GM12878 (cell line): Measurements from ENCODE around the gene UCKL1. TPM values are rescaled to one million over a fixed set of nuclear protein-coding genes. Genes with fewer than 3 reads are reported as not detected.

Experiments used
- BRCA1 ChIP-seq: IDR thresholded peaks from 2 replicates; pipeline ENCODE4 v1.6.1; 2011; ENCODE audit warnings: low read depth, low read length, improper control_type of control experiment
- CHD2 ChIP-seq: IDR thresholded peaks from 2 replicates; pipeline ENCODE4 v1.6.1; 2011; ENCODE audit warnings: low read depth, low read length, improper control_type of control experiment, borderline replicate concordance
- CREB1 ChIP-seq: IDR thresholded peaks from 2 replicates; pipeline ENCODE4 v1.6.1; 2012; ENCODE audit warnings: low read depth, mild to moderate bottlenecking, inconsistent platforms
- EZH2 ChIP-seq: IDR thresholded peaks from 2 replicates; pipeline ENCODE4 v1.6.1; 2012; ENCODE audit warnings: low read depth, mild to moderate bottlenecking, control low read depth, inconsistent platforms, low read length, borderline replicate concordance; ENCODE audit not compliant: control insufficient read depth
- GATAD2B ChIP-seq: fragments of 450-650 bp; conservative IDR thresholded peaks from 2 replicates; pipeline ENCODE4 v1.6.1; 2017; ENCODE audit warnings: low read depth, mild to moderate bottlenecking, moderate library complexity
- HCFC1 ChIP-seq: fragments of 150-350 bp; IDR thresholded peaks from 2 replicates; pipeline ENCODE4 v1.6.1; 2014; ENCODE audit warnings: low read length
- MXI1 ChIP-seq: fragments of 150-350 bp; IDR thresholded peaks from 2 replicates; pipeline ENCODE4 v1.6.1; 2011; ENCODE audit warnings: low read depth, mild to moderate bottlenecking, inconsistent platforms, low read length, improper control_type of control experiment
- NRF1 ChIP-seq: conservative IDR thresholded peaks from 2 replicates; pipeline ENCODE4 v1.6.1; 2011; ENCODE audit warnings: mild to moderate bottlenecking, low read depth, low read length, improper control_type of control experiment
- POLR2A ChIP-seq: IDR thresholded peaks from 2 replicates; pipeline ENCODE4 v1.6.1; 2011; ENCODE audit warnings: low read depth, mild to moderate bottlenecking, low read length
- POU2F2 ChIP-seq: IDR thresholded peaks from 3 replicates; pipeline ENCODE4 v1.6.1; 2011; ENCODE audit warnings: low read depth, mild to moderate bottlenecking, low read length, borderline replicate concordance
- RELA ChIP-seq: fragments of 450-650 bp; IDR thresholded peaks from 2 replicates; pipeline ENCODE4 v1.8.0; 2014; ENCODE audit warnings: borderline replicate concordance; ENCODE audit not compliant: partially characterized antibody
- SMARCA5 ChIP-seq: fragments of 450-650 bp; IDR thresholded peaks from 2 replicates; pipeline ENCODE4 v1.6.1; 2017; ENCODE audit warnings: mild to moderate bottlenecking
- SPI1 ChIP-seq: IDR thresholded peaks from 2 replicates; pipeline ENCODE4 v1.6.1; 2011; ENCODE audit warnings: low read depth, mild to moderate bottlenecking, low read length, moderate library complexity, borderline replicate concordance; ENCODE audit not compliant: insufficient read depth
- TBL1XR1 ChIP-seq: IDR thresholded peaks from 2 replicates; pipeline ENCODE4 v1.6.1; 2012; ENCODE audit warnings: low read depth, low read length, improper control_type of control experiment
- TCF3 ChIP-seq: IDR thresholded peaks from 2 replicates; pipeline ENCODE4 v1.6.1; 2012; ENCODE audit warnings: low read depth, mild to moderate bottlenecking, low read length, borderline replicate concordance; ENCODE audit not compliant: insufficient read depth
- polyA plus RNA-seq, 11 experiments: library from polyadenylated mRNA; depleted of rRNA in 4 of 11; unstranded in 6 of 11; stranded (reverse) in 5 of 11; fragments of >200 nt; fragmentation: Nextera tagmentation in 4 of 11; fragmentation: Illumina TruSeq in 1 of 11; extraction: Ambion mirVana in 4 of 11; extraction: Trizol in 1 of 11; gene quantifications; 1 replicate in 1 of 11; 2 replicates in 10 of 11; pipeline versions ENCODE4 v1.2.1 to v1.2.3, GENCODE V29; 2011 to 2016; ENCODE audit warnings: inconsistent platforms in 2 of 11, missing spikeins in 2 of 11, low read depth in 1 of 11
- total RNA-seq, 4 experiments: library from RNA; depleted of rRNA in 3 of 4; stranded (reverse); fragments of >200 nt in 3 of 4; fragmentation: Illumina TruSeq in 1 of 4; extraction: Trizol in 1 of 4; gene quantifications; 2 replicates each; pipeline versions ENCODE4 v1.2.1 to v1.2.3, GENCODE V29; 2013 to 2021
- TF ChIP-seq, protein P1 (sequence below): IDR thresholded peaks from 2 replicates; pipeline ENCODE4 v1.6.1; 2011; ENCODE audit warnings: low read depth, low read length, improper control_type of control experiment, borderline replicate concordance
- TF ChIP-seq, protein P2 (sequence below): fragments of 450-650 bp; IDR thresholded peaks from 2 replicates; pipeline ENCODE4 v1.6.1; 2014; ENCODE audit warnings: mild to moderate bottlenecking
- TF ChIP-seq, protein P3 (sequence below): IDR thresholded peaks from 2 replicates; pipeline ENCODE4 v1.6.1; 2011; ENCODE audit warnings: borderline replicate concordance, low read depth, mild to moderate bottlenecking, moderate library complexity, mixed read lengths, low read length; ENCODE audit not compliant: insufficient read depth; ENCODE audit errors: extremely low read length
- TF ChIP-seq, protein P4 (sequence below): fragments of 450-650 bp; formaldehyde crosslinking; IDR thresholded peaks from 2 replicates; pipeline ENCODE4 v1.4.0; 2022; ENCODE audit warnings: mild to moderate bottlenecking, moderate library complexity

UCKL1 gene
- total and polyA plus RNA-seq, 10 of the 15 experiments (the other 5 are each of a cell fraction or from before 2014, with no cell fraction given) = 2.4 to 36.3 (median 24.8) TPM

DNA sequence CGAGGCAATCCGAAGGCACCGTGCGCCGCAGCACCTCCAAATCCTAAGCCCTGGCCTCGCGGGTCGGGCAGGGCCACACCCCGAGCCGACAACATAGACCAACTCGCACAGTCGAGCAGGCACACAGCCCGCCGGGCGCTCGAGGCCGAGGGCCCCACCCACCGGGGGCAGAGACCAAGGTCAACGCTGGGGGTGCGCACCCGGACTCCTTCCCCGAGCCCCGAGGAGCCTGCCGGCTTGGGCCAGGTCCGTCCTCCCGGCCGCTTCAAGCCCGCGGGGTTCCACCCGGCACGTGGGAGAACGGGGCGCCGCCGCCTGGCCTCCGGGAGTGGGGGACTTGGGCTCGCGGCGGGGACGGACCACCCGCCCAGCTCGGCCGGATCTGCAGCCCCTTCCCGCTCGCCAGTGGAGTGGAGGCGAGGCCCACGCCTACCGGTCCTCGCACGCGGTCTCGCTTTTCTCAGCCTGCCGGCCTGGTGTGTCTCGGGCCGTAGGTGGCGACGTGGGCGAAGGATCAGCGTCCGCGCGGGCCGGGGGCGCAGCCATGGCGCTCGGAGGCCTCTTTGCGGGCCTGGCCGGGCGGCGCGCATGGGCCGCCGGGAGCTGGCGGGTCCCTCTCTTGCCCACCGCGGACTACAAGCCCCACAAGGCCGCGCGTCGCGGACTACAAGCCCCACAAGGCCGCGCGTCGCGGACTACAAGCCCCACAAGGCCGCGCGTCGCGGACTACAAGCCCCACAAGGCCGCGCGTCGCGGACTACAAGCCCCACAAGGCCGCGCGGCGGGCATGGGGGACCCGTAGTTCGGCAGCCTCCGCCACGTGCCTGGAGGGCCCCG lies at the start of gene UCKL1 (continued):
- TF ChIP-seq, protein P1, sequence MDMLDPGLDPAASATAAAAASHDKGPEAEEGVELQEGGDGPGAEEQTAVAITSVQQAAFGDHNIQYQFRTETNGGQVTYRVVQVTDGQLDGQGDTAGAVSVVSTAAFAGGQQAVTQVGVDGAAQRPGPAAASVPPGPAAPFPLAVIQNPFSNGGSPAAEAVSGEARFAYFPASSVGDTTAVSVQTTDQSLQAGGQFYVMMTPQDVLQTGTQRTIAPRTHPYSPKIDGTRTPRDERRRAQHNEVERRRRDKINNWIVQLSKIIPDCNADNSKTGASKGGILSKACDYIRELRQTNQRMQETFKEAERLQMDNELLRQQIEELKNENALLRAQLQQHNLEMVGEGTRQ = peak; percentile 61
- TF ChIP-seq MXI1 = peak; percentile 88
- TF ChIP-seq SPI1 = no peak
- TF ChIP-seq TCF3 = 0 out of 2 replicates have a peak, but pooled peaks have one; percentile 32
- 0 out of 2 replicates have a peak, but pooled peaks have one; percentile 29 for TF ChIP-seq SMARCA5
- TF ChIP-seq POLR2A = peak; percentile 91
- TF ChIP-seq, protein P2, sequence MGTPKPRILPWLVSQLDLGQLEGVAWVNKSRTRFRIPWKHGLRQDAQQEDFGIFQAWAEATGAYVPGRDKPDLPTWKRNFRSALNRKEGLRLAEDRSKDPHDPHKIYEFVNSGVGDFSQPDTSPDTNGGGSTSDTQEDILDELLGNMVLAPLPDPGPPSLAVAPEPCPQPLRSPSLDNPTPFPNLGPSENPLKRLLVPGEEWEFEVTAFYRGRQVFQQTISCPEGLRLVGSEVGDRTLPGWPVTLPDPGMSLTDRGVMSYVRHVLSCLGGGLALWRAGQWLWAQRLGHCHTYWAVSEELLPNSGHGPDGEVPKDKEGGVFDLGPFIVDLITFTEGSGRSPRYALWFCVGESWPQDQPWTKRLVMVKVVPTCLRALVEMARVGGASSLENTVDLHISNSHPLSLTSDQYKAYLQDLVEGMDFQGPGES = no peak
- peak; percentile 73; the same call in 1 of the 2 replicates for TF ChIP-seq TBL1XR1
- TF ChIP-seq GATAD2B = peak; percentile 90
- peak; percentile 13 for TF ChIP-seq RELA
- TF ChIP-seq POU2F2 = peak; percentile 46; the same call in 2 of the 3 replicates
- no peak for TF ChIP-seq NRF1
- TF ChIP-seq HCFC1 = peak; percentile 97
- TF ChIP-seq EZH2 = no peak
- peak; percentile 85 for TF ChIP-seq CHD2
- TF ChIP-seq, protein P3, sequence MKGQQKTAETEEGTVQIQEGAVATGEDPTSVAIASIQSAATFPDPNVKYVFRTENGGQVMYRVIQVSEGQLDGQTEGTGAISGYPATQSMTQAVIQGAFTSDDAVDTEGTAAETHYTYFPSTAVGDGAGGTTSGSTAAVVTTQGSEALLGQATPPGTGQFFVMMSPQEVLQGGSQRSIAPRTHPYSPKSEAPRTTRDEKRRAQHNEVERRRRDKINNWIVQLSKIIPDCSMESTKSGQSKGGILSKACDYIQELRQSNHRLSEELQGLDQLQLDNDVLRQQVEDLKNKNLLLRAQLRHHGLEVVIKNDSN = peak; percentile 78
- no peak for TF ChIP-seq BRCA1
- TF ChIP-seq CREB1 = peak; percentile 82
- TF ChIP-seq, protein P4, sequence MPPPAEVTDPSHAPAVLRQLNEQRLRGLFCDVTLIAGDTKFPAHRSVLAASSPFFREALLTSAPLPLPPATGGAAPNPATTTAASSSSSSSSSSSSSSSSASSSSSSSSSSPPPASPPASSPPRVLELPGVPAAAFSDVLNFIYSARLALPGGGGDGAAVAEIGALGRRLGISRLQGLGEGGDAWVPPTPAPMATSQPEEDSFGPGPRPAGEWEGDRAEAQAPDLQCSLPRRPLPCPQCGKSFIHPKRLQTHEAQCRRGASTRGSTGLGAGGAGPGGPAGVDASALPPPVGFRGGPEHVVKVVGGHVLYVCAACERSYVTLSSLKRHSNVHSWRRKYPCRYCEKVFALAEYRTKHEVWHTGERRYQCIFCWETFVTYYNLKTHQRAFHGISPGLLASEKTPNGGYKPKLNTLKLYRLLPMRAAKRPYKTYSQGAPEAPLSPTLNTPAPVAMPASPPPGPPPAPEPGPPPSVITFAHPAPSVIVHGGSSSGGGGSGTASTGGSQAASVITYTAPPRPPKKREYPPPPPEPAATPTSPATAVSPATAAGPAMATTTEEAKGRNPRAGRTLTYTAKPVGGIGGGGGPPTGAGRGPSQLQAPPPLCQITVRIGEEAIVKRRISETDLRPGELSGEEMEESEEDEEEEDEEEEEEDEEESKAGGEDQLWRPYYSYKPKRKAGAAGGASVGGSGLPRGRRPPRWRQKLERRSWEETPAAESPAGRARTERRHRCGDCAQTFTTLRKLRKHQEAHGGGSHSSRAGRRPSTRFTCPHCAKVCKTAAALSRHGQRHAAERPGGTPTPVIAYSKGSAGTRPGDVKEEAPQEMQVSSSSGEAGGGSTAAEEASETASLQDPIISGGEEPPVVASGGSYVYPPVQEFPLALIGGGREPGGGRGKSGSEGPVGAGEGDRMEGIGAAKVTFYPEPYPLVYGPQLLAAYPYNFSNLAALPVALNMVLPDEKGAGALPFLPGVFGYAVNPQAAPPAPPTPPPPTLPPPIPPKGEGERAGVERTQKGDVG (CRISPR knock-in tag) = no peak
